Stimulated activated CD4-positive, alpha-beta T cell treated with anti-CD3 and anti-CD28 coated beads, Interleukin-12 subunit alpha, Interleukin-12 subunit beta, amount 100 ng/mL, for 4 hours (primary cell): ENCODE results near the gene CCR9.

Source experiments
- DNase-seq: peaks from one replicate; pipeline ENCODE4 v3.0.0-alpha.2; 2020

The CCR9 gene

DNA sequence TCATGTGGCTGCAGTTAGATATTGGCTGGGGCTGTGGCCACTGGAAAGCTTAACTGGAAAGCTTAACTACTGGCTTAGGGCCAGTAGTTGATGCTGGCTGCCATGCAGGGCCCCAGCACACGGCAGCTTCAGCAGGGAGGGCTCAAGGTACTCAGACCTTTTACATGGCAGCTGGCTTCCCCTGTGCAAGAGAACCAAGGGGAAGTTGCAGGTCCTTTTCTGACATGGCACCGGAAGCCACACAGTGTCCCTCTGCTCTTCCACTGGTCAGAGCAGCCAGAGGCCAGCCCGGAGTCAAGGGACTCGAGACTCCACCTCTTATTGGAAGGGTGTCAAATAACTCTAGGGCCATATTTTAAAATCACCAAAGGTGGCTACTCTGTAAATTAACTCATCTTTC, 24.5 kb downstream of the CCR9 start:
- DNase-seq: no peak

DNA sequence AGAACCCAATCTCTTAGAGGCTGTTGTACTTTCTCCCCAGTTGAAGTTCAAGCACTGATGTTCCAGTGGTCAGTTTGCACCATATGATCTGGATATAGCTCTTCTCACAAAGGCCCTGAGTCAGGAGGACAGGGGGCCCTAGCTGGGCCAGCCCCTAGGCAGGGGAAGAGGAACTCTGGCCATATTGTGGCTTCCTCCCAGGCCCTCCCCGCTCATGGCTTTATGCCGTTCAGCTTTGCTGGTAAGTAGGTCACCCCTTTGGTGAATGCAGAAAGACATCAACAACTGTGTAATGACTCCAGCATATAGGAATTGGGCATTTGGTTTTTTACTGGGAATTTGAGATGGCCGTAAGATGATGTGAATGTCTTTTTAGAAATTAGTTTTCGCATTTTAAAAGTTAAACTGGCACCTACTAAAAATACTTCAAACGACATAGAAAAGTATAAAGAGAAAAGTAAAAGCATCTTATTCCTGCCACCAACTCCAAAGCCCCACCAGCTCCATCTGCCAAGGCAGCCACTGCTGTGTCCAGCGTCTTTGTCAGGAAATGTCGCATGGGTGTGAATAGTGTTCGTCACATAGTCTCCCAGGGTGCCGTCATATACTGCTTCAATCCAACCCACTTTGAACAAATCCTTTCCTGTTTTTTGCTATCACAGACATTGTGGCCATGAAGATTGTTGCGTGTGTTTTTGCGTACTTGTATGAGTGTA, 25.3 kb downstream of the CCR9 start:
- no peak for DNase-seq

DNA sequence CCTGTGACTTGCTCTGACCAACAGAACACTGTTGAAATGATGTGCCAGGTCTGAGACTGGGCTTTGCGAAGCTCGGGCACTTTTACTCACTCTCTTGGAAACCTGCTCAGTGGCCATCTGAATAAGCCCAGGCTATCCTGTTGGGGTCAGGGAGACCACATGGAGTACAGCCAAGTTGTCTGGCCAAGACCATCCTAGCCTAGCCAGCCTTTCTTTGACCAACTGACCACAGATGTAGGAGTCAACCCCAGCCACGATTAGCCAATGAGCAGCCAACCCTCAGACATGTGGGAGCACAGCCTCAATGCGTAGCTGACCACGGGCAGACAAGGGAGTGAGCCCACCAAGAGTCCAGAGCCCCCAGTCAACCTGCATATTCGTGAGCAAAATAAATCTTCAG, 26.1 kb downstream of the CCR9 start:
- no peak for DNase-seq

DNA sequence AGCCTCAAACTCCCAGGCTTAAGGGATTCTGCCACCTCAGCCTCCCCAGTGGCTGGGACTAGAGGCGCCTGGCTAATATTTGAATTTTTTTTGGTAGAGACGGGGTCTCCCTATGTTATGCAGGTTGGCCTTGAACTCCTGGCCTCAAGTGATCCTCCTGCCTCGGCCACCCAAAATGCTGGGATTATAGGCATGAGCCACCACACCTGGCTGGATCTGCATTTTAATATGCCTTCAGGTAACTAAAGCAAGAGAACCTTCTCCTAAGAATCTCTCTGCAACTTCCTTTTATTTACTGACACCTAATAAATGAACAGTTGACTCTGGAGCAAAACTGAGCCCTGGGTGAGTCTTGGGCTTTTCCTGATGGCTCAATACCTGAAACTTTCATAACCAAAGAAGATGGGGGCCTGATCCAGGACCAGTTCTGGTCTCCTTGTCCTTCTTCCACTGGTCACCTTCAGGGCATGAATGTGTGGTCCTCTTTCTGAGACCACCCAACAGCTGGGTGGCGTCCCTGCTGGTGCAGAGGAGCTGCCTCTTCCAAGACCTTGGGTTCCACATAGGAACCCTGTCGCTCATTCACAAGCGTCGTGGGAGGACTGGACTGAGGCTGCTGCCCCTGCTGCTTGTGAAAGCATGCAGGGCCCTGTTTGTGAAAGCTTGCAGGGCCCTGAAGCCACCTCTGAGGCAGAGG, 28.2 kb downstream of the CCR9 start:
- no peak for DNase-seq

DNA sequence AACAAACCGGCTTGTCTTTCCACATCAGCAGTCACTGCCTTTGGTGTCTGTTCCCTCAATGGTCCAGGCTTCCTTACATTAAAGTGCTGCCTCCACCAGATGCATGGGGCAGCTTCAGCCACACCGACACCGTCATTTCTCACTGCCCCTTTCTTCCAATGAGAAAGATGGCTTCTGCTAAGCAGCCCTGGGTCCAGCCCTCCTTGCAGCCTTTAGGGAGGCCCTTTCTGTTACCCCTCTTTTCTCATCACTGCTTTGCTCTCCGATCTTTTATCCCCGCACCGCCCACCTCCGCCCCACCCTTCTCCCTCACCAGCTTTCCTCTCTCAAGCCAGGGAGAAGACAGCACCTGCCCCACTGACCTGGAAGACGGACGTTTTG, 28.7 kb downstream of the CCR9 start:
- no peak for DNase-seq

DNA sequence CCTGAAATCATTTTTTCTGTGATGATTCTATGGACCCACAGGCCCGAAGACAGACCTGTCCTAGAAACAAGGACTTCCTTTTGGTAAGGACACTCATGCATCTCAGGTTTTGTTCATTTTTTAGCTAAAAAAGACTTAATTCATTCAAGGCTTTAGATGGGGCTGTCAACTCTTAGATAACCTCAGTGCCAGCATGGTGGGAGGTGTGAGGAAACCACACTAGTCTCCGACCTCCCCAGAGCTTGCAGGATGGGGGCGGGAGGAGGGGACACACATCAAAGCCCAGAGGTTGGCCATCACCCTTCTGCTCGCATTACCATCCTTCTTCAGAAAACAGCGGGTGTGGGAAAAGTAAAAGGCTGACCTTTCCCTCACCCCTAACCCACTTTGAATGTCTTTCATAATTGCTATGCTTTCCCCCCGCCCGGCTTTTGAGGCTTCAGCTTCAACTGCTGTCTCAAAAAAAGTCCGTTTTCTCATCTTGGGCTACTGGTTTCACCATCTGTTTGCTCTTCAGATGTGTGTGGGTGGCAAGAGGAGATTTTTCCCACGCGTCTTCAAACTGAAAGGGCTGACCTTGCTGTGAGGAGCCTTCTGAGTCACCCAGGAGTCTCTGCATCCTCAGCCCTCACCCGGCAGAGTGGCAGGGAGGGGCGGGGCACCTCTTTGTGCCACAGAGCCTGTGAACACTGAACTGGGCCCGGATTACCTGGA, 29.3 kb downstream of the CCR9 start:
- peak; percentile 65 for DNase-seq

DNA sequence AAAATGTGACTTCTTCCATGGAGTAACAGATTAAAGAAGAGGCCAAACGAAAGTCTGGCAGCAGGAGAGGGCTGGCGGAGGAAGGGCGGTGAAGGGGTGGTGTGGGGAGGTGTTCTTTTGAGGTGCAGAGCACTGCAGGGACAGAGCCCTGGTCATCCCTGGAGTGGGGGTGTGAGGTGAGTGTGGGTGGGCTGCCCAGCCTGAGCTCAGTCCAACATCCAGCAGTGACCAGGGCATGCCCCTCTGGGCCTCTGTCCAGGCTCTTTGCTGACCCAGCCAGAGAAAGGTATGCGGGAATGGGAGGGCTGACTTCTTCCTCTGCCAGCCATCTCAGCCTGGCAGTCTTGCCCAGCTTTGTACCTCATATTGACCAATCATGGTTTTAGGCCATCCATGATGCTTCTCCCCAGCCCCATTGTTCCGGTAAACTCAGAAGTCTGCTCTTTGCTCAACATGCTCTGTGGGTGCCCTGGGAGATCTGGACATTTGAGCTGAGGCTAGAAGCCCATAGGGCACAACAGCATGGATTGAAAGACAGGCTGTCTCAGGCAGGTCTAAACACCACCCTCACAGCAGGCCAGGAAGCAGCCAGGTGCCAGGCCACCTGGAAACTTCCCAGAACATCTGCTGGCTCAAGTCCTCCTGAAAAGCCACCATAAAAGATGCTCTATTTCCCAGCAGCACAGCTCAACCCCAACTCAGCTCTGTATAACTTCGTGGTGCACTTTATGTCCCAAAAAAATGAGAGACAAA, 31.0 kb downstream of the CCR9 start:
- no peak for DNase-seq

DNA sequence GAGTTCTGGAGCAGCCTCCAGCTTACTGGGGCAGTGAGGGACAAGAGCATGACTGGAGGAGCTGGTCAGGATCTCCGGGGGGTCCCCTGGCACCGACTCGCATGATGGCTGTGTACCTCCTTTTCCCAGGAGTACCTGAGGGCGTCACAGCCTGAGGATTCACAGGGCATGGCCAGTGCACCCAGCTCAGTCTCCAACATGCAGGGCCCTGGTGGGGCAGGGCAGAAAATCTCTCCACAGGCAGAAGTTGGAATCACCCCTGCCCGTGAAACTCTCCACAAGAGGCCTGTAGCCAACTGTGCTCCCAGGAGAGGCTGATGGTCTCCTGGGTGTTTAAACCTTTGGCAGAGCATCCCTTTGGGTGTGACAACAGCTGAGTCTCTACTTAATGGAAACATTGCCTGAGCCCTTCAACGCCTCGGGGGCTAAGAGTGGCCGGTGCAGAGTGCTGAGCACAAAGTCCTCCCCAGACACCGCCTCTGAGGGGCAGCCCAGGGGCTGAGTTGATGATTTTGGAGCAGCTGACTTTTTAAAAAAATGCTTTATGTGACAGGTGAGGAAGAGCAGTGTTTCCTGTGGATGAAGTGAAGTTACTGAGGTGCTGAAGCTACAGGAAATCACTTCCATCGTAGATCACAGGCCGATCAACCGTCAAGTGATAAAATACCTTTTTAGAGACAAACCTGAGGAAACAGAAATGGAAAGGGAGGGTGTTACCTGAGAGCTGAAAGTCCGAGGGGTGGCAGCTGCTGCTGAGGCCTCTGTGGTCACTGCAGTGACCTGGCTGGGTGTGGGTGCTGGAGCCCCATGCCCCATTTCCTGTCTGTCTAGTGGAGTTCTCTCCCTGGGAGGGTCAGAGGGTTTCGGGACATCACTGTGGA, 35.1 kb downstream of the CCR9 start:
- DNase-seq: no peak

DNA sequence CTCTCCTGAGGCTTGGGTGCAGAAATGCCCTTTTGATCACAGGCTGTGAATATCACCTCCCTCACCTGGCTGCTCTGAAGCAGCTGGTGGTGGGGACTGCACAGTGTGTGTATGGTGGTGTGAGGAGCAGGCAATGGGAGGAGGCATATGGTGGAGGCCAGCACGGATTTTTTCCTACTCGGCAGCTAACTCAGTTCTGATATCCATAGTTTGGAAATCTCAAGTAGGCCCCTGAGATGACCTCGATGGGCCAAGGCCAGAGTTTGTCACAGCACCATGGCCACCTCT, 35.6 kb downstream of the CCR9 start:
- no peak for DNase-seq

DNA sequence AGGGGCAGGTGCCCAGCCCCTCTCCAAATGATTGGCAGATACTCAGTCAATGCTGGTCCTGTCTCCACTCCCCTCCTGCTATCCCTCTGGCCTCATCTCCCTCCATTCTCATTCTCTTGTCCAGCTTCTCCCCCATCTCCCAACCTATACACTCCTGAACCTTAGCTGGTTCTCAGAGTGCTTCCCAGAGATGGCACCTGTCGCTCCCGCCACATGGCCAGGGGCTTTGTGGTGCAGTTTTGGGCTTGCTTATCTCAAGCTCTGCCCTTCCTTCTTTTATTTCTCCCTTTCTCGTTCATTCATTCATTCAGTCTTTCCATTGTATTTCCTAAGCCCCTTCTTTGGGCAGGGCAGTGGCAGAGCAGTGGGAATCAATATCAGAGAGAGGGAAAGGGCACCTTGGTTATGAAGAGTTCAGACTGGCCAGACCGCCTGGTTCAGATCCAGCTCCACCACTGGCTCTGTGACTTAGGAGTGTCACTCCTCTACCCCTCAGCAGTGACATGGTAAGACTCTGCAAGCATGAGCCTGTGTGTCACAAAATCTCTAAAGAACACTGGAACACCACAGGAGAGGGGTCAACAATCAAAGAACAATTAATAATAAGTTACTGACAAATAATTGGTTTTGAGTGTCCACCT, 36.7 kb downstream of the CCR9 start:
- no peak for DNase-seq

DNA sequence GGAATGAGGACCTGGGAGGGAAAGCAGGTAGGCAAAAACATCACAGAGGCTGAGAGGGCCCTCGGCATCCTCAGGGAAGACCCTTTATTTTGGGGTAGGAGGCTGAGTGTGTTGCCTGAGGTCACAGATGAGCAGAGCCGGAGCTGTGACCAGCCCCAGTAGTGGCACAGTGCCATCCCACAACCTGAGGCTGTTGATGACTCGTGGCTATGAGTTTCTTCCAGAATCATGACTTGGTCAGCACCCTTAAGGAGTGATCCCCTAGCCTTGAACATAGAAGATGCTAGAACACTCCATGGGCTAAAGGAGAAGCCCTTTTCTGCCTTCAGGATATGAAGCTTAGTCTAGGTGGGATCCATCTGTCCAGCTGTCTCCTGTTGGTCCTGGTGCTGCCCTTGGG, 37.4 kb downstream of the CCR9 start:
- DNase-seq: no peak

DNA sequence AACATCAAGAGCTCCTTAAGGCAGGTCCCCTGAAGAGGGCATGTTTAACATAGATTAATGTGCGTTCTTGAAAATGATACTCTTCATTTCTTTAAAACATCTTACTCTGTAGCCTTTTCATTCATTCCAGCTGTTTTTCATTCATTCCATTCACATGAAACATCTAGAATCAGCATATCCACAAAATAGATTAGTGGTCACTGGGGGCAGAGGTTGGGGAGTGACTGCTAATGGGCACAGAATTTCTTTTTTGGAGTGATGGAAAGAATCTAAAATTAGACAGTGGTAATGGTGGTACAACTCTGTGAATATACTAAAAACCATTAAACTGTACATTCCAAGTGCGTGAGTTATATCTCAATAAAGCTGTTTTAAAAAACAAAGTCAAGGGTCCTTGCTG, 41.5 kb downstream of the CCR9 start:
- DNase-seq: no peak

DNA sequence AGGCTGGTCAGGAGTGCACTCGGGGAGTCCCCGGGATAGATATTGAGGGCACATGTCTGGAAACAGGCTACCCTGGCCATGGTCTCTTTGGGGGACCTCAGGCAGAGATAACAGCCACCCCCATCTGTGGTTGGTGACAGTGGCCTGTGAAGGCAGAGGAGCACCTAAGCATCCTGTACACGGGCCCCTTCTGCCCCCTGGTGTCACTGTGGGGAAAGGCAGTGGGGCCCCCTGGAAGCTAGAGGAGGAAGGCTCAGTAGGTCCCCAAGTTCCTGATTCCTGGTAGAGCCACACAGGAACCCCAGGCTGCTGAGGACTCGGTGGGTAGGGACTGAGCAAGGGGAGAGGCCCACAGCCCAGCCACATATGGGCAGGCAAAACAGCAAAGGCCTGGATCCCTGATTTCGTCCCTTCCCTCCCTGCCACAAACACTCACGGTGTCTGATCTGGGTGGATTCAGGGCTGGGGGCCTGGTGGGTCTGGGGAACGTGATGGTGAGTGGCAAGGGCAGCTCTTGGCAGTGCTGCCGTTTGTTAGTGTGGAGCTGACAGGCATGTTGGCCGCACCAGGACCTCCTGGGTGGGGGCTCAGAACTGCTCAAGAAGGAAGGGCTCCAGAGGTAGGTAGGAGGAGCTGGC, 42.8 kb downstream of the CCR9 start:
- peak; percentile 64 for DNase-seq

DNA sequence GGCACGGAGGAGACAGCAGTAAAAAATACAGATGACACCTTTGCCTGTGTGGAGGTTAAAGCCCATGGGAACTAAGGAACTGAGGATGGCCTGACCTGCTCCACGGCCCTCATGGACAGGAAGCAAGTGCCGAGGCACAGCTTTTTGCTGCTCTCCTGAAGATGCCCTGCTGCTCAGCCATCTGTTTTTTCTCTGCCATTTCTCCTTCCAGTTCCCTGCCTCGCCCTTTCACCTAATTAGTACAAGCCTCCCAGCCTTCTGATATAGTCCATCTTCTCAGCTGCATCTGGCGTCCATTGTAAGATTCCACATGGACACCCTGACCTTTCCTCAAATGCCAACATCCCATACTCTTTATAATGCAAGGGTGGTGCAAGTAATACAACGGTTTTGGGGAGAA, 45.2 kb downstream of the CCR9 start:
- DNase-seq: no peak

DNA sequence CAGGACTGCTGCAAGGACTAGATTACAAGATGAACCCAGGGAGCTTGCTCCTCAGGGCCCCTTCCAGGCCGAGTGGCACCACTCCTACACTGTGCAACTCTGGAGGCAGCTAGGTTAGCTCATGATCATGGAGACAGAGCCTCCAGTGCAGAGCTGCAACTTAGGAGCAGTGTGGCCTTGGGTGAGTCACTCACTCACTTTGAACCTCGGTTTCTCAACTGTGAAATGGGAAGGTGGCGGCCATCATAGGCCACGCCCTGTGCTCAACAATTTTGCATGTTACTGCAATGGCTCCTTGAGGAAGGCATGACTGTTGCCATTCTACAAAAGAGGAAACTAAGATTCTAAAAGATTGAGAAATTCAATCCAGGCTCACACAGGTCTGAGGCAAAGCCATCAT, 45.8 kb downstream of the CCR9 start:
- DNase-seq: no peak

DNA sequence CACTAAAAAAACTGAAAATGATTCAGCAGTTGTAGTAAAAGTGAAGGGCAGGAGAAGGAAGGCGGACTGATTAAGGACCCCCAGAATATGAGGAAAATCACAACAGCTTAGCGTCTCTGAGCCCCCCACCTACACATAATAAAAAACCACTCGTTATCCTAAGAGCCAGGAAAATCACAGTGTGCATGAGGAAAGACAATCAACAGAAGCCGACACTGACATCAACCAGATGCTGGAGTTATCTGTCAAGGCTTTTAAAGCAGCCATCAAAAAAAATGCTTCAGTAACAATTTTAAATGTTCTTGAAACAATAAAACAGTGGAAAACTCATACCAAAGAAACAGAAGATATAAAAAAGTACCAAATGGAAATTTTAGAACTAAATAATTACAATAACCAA, 47.2 kb downstream of the CCR9 start:
- no peak for DNase-seq

DNA sequence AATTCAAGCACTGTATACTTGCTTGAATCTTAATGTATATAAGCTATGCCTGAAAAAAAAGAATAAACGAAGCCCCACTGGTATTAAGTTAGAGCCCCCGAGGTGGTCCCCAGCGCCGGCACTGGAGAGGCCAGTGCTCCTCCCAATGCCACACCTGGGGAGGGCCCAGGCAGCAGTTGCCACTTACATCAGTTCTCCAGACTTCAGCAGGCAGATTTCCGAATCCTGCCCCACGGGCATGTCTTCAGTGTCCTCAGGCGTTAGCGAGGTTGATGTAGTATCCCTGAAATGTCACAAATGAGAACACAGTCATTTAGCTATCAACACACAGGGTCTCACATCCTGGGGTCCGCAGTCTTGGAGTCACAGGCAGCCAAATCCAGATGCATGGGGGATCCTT, 49.9 kb downstream of the CCR9 start:
- no peak for DNase-seq

DNA sequence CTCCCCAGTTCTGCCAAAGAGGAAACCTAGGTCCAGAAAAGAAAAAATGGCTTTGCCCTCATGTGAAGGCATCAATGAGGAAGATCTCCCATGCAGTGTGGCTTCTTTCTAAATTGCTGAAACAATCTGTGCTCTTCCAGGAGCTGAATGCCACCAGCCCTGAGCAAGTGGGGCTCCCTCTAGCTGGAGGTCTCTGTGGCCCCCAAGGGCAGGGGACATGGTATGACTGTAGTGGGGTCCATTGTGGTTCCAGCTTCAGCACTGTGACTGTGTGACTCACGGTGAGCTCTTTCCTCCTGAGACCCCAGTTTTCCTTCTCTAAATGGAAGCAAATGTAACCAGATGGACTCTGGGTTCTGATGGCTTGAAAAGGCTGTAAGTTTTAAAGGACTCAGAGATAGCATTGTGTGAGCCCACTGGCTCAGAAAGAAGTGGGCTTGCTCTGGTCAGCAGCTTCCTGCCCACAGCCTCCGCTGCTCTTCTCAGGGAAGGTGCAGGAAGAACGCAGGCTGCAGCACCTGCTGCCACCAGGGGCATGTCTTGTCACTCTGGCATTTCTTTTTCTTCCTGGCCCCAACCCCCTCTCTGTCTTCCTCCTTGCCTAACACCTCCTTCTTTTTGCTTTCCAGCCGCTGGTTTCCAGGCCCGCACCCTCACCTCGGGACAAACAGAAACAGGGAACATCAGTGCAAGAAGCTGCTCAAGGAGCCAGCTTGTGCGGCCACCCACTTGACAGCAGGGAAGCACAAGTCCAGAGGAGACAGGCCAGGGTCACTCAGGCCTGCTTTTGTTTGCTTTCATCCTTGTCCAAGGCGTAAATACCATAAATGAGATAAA, 51.1 kb downstream of the CCR9 start:
- DNase-seq: no peak

DNA sequence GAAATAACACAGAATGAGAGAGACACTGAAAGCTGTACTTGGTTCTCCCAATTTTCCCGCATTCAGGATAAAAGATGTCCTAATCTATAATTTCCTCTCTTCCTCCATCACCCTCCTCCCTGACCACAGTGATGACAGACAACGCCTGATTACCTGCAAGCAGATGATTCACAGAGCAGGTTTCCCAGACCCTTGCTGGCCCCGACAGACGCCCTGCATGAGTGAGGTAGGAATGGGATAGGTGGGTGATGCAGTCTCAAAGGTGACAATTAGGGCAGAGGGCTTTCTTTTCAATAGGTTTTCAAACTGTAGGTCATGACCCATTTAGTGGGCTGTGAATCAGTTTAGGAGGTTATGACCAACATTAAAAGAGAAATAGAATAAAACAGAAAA, 51.7 kb downstream of the CCR9 start:
- no peak for DNase-seq

DNA sequence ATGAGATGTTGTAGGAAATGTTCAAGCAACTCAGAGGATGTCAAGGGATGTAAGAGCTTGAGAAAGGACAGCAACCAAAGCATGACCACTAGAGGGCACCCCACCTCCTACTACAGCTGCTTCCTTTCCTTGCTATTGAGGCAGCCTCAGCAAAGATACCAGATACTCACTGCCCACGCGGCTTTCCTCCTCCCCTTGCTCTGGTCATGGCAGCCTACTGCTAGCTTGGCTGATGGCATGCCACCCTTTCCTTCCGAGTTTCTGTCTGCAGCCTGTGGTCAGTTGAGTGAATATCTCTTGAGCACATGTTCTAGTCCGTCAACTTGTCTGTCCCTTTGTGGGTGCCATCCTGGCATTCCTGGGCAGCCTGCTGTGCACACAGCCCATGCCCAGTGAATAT, 52.5 kb downstream of the CCR9 start:
- peak; percentile 80 for DNase-seq

DNA sequence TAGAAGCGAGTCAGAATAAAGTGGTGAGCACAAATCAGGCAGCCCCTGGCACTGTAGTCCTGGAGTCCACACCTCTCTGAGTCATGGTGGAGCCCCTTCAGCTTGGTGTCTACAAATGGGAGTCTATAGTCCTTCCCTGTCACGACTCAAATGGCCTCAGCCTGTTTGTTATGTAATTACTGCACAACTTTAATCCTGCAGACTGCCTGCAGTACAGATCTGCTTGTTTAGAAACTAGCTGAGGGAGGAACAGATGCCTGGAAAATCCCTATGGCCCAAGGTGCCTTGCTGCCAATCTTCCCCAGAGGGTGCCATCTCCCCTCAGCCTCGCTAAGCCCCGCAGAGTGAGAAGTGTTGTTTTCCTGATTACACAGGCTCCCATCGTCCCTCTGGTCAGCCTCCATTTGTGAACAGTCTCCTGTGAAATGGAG, 53.0 kb downstream of the CCR9 start:
- DNase-seq: no peak
